NCI-H446 treated with DMSO at 0.1 percent for 48 hours (cell line): ENCODE results near the gene GPR156.
"Not testable (repeated sequence)": the region's sequence is repeated elsewhere in the genome, so short reads cannot be mapped to it uniquely, and the experiment has no call there.

Source experiments
- DNase-seq: peaks from one replicate; lab custom pipeline; 2025; lab: John Stamatoyannopoulos, UW

GPR156 gene

DNA sequence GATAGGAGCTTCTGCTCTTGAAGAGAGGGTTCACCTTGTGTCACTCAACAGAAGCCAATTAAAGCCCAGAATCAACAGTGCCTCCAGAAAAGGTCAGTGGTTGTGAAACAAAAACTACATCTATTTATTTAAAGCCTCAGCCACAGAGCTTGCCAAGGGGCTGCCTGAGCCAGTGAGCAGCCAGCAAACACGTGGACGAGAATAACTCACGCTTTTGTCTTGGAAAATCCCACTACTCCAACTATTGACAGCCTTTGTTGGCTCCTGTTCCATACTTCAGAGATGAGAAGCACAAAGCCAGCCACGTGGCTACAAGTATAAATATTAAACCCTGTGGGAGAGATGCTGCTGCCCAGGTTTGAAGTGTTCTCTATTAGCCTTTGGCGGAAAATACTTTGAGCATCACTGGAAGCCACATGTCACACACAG lies 10.3 kb downstream of the GPR156 start:
- peak; percentile 91 for DNase-seq

DNA sequence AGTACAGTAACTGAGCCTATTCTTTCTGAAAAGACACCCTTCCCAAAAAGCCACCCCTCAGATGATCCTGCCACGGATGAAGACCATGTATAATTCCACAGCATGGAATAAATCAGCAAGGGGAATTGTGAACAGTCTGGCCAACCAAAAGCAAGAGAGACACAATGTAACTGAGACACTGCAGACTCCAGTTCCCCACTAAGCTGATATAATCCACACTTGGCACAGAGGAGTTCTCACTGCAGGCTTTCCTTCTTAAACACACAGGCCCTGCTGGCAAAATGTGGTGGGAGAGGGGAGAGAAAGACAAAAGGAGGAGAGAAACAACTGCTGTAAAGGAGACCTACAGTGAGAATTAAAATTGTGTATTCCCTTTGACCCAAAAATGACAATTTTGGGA lies 12.7 kb downstream of the GPR156 start:
- DNase-seq, result peak; percentile 29

DNA sequence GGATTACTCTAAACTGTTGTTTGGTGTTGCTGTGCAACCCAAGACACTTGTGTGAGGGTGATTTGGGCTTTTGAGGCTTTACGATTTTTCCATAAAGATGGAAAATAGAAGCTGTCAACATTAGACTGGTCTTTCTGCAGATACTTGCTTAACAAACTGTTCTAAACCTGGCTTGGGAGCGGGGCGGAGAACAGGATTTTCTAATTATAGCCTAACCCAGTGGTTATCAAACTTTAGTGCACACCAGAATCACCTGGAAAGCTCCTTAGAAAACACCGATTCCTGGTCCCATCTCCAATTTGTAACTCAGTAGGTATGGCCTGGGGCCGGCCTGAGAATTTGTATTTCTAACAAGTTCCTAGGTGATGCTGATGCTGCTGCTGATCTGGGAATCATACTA lies 19.0 kb downstream of the GPR156 start:
- DNase-seq, result no peak

DNA sequence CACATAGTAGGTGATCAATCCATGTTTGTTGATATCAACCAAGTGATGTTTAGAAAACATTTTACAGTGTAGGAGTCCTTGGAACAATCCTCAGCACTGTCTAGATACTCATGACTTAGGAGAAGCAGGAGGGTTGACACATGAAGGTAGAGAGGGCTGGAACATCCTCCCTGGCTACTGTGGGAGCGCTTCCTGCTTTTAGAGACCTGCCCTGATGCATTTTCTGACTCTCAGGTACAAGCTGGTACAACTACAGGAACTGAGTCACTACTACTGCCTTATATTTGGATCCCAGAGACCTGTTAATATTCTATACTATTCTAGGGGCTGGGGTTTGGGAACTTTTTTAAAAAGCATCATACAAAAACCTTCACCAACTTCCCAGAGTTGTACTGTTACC lies 20.1 kb downstream of the GPR156 start:
- no peak for DNase-seq

DNA sequence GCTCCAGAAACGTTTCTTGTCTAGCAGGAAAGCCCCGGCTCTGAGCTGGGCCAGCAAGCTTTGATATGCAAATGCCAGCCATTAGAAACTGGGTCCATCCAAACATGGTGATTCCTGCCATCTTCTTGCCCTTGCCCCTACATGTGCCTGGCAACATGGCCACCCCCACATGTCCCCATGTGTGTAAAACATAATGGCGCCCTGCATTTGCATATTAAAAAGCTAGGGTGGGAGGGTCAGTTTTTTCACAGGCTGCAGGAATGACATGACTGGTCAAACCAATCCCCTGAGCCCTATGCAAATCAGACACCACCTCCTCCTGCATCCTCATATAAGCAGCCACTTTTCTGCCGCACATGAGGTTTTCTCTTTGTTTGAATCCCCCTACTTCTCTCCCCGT lies 21.2 kb downstream of the GPR156 start:
- no peak for DNase-seq

DNA sequence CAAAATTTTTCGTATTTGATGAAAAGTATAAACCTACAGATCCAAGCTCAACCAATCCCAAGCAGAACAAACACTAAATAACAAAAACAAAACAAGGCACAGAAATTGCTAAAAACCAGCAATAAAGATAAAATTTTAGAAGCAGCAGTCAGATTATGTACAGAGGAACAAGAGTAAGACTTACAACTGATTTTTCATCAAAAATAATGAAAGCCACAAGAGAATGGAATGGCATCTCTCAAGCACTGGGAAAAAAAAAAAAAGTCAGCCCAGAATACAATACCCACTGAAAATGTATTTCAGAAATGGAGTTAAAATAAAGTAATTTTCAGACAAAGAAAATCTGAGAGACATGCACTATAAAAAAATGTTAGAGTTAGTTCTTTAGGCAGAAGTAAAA lies 27.0 kb downstream of the GPR156 start:
- no peak for DNase-seq

DNA sequence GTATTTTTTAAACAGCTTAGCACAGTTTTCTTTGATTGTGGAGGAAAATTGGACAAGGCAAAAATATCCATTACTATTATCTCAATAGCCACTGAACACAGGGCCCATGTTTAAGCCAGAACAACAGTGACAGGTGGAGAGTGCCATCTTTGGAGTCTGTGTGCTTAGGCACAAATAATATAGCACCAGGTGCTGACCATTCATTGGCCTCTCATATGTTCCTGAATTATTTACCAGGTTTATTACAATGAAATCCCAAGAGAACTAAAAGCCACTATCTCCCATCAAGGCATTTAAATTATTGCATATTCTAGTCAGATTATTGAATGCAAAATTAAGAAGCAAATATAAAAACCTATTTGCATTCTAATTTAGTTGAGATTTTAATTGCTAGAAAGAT lies 39.6 kb downstream of the GPR156 start:
- no peak for DNase-seq

DNA sequence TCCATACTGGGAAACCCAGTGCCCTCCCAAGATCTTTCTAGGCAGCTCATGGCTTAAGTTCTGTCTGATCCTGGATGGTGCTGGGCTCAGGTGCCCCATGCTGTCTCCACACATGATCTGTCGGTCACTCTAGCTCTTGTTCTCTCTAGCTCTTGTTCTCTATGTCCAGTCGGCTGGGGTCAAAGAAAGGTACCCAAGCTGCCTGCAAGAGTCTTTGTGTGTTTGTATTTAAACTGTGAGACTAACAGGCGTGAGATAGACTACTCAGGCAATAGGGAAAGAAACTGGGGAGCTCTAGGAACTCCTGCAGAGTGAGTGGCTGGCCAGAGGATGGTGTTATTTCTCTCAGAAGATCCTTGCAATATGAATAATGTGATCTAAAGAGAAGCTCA lies 40.2 kb downstream of the GPR156 start:
- peak; percentile 6 for DNase-seq

DNA sequence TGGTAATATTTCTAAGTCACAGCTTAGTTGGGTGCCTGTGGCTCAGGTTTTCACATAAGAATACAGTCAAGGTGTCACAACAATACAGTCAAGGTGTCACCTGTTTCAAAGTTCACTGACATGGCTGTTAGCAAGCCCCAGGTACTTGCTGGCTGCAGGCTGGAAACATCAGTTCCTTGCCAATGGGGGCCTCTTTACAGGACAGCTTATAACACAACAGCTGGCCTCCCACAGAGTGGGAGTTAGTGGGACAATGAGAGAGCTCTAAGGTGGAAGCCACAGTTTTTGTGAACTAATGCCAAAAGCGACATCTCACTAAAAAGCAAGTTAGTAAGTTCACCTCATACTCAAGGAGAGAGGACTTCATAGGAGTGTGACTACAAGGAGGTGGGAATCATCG lies 45.4 kb downstream of the GPR156 start:
- no peak for DNase-seq

DNA sequence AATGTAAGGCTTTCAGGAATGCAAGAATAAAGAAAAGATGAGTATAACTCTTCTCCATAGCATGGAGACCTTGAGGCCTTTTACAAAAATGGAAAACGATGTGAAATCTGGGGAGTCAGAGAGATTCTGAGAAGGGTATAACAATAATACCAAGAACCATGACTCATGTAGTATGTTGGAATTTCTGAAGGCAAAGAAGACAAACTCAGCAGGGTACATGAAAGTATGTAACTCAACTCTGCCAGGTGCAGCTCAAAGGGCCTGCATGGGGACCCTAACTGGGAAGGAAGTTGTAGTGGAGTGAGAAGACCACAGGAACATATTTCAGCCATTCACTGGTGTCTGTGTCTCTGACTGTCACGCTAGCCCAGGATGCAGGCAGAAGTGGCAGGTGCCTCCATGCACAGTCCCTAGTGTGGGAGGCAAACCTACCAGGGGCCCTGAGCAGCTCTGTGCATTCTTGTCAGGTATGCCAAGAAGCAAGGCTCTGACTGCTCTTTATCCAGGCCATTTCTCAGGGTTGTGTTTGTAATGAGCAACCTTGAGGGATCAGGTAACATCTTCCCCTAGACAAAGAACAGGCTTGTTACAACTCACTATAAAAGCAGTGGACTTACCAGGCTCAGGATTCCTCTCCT lies 57.2 kb downstream of the GPR156 start:
- no peak for DNase-seq

DNA sequence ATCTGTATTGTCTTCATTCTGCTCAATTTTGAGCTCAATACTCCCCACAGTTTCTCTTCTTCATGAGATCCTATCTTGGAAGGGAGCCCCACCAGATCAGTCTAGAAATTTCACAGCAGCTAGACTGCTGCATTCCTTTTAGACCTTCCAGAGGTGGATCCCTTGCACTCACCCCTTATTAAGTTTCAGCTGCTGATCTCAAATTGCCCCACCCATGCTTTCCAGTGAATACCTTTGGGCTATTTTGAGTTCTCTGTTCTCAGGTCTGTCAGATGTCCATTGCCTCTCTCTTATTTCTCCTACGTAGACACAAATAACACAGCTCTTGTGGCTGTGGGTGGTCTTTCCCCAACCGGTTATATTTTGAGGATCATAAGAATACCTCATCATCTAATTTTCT lies 60.8 kb downstream of the GPR156 start:
- DNase-seq, result no peak

DNA sequence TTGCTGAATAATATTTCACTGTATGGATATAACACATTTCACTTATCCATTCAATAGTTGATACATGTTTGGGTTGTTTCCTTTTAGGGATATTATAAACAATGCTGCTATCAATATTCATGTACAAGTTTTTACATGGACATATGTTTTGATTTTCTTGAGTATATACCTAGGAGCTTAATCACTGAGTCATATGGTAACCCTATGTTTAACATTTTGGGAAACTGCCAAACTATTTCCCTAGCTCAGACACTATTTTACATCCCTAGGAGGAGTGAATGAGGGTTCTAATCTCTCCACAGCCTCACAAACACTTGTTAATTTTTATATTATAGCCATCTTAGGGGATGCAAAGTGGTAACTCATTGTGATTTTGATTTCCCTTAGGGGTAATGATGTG lies 66.0 kb downstream of the GPR156 start:
- DNase-seq, result no peak

DNA sequence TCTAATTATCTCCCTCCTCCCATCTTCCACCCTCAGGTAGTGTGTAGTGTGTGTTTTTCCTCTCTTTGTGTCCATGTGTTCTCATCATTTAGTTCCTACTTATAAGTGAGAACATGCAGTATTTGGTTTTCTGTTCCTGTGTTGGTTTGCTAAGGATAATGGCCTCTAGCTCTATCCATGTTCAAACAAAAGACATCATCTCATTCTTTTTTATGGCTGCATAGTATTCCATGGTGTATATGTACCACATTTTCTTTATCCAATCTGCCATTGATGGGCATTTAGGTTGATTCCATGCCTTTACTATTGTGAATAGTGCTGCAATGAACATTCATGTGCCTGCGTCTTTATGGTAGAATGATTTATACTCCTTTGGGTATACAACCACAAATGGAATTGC lies 68.4 kb downstream of the GPR156 start:
- not testable (repeated sequence) for DNase-seq

DNA sequence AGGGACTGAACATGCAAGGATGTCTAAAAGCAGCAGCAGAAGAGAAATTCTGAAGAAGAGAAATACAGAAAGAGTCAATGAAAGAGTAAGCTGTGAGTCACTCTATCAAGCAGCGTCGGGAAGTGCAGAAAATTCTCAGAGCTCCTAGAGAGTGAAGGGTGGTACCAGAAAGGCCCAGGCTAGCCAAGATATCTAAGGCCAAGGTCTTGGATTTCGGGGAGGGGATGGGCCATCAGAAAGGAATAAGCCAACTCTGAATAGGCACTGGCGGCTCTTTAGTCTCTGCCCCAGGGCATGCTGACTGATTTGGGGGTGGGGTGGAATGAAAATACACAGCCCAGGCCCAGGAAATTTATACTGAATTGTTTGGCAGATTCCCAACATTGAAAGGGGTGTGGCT lies 70.8 kb downstream of the GPR156 start:
- no peak for DNase-seq

DNA sequence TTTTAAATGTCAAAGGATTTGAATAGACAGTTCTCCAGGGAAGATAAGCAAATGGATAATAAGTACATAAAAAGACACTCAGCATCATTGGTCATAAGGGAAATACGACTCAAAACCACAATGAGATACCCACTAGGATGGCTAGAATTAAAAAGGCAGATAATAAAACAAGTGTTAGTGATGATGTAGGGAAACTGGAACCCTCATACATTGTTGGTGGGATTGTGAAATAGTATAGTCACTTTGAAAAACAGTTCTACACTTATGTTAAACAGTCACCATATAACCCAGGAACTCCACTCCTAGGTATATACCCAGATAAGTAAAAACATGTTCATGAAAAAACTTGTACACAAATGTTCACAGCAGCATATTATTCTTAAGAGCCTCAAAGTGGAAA lies 72.5 kb downstream of the GPR156 start:
- DNase-seq, result no peak

DNA sequence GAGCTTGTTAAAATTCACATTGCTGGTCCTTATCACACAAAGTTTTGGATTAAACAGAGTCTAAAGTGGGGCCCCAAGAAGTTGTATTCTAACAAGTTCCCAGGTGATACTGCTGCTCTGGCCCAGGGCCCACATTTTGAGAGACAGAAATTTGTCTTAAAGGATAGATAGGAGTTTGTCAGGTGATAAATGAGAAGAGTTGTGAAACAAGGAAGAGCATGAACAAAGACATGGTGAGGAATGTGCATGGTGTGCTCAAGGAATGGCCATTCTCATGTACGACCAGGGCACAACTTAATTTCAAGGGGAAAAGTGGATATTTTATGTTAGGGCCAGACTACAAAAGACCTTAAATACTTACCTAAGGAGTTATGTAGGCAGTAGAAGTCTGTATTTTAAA lies 75.6 kb downstream of the GPR156 start:
- DNase-seq, result no peak

DNA sequence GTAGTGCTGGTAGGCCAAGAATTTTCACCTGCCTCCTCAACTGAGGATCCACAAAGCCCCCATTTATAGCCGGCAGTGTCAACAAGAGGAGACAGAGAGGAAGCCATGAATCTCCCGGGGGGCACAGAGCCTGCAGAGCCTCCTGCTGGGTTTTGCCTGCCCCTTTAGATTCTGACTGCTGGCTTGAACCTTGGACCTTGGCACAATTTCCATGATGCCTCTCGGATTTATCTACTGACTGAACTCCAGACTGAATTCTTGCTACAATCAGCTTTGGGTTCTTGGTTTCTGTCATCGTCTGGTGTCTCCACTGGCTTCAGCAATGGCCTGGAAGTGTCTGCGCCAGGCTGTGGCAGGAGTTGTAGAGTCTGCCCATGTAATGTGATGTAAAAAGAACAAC lies 80.7 kb downstream of the GPR156 start:
- DNase-seq, result no peak

DNA sequence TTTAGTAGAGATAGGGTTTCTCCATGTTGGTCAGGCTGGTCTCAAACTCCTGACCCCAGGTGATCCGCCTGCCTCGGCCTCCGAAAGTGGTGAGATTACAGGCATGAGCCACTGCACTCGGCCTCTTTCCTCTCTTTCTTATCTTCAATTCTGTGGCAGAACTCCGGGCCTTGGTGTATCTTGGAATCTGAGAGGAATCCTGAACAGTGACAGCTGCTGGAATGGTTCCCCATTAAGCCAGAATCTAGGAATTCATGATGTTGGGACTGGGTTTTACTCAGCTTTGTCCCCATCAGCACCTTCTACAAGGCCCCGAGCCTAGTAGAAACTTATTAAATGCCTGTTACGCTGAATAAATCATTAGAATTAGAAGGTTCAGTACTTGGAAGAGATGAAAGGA lies 81.4 kb downstream of the GPR156 start:
- DNase-seq, result no peak

DNA sequence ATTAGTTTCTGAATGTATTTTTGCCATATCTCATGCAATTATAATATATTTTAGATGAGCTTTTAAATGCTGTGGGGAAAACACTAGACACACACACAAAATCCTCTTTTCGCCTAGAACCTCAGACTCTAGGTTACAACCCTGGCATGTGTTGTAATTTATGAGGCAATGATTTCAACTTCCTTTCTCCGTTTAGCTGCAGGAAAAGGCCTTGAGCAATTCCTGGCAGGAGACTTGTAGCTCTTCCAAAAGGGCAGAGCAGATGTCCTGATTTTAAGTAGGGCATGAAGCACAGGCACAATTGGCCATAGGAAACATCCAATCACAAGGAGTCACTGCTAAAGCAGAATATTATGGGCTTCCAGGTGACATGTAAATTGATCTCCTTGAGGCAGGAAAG lies 82.0 kb downstream of the GPR156 start:
- peak; percentile 43 for DNase-seq

DNA sequence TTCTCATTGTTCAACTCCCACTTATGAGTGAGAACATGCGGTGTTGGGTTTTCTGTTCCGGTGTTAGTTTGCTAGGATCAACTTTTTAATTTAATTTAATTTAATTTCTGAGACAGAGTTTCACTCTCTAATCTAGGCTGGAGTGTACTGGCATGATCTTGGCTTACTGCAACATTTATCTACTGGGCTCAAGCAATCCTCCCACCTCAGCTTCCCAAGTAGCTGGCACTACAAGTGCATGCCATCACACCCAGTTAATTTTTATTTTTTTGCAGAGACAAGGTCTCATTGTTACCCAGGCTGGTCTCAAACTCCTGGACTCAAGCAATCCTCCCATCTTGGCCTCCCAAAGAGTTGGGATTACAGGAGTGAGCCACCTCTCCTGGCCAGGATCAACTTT lies 82.7 kb downstream of the GPR156 start:
- no peak for DNase-seq

DNA sequence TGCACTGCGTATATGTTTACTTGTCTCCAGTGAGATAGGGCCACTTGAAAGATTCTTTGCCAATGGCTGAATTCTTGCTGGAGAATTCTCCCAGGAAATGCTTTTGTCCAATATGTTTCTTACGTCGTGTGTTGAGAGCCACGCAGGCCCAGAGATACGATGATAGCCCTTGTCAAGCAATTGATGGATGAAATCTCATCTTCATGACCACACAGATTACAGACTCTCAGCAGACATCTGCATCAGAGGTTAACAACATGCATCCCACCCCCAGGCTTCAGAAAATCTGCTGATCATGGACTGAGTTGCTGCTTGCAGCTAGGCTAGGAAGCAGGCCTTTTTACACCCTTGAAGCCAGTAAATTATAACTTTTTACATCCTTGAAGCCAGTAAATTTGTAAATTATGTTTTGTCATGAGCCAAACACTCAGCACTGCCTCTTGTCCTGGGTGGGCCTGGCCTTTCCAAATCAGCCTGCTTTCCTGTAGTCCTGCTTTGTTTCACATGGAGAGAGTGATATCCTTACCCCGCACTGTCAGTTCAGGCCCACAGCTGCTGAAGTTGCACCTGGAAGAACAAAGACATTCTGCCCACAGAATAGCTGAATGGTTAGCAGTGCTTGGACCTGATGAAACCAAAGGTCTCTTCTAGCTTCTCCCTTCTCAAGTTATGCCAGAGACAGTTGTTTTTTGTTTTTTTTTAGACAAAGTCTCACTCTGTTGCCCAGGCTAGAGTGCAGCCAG lies 84.4 kb downstream of the GPR156 start:
- no peak for DNase-seq

DNA sequence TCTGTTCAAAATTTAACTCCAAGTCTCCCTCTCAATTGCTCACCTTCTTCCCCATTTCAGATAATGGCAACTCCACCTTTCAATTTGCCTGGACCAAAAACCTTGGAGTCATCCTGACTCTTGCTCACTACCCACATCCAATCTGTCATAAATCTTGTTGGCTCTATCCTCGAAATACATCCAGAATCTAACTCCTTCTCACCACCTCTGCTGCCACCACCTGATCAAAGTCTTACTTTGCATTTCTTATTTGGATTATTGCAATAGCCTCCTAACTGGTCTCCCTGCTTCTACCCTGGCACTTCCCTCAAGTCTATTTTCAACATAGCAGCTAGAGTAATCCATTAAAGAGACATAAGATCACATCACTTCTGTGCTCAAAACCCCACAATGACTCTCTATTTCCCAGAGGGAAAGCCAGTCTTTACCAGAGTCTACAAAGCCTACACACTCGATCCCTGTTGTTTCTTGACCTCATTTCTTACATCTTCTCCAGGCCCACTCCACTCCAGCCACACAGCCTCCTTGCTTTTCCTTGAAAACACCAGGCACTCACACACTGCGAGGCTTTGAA lies 86.6 kb downstream of the GPR156 start:
- peak; percentile 29 for DNase-seq

DNA sequence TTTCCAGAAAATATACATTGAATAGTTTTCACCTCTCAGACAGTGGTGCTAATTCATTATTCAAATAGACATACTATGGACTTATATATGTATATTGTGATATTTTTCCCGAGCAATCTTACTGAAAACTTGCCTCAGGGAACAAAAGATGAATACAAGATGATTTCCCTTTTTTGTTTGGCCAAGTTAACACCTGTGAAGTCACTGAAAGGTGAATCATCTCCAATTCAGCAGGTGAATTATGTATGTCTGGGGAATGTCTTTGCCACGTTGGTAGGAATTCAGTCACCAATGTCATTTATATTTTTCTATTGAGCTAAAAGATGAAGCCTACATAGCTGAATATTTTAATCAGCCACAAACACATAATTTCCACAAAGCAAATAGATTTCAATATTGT lies 88.2 kb downstream of the GPR156 start:
- no peak for DNase-seq

DNA sequence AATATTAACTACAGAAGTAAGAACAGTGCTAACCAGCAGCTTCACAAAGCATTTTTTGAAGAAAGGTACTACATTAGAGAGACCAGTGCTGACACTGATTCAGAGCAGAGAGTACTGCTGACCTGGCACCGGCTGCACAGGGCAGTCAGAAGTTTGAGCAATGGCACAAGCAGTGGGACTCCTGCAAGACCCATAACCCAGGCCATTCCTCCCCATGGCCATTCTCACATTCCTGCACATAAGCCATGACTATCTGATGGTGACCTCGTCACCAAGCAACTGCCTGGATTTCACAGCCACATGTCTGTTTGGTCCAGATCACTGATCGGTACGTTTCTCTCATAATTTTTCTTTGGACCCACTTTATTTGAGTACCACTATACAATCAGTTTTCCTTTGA lies 88.7 kb downstream of the GPR156 start:
- DNase-seq, result no peak
